ENCODE data around the gene FBRSL1.

FBRSL1 gene

DNA sequence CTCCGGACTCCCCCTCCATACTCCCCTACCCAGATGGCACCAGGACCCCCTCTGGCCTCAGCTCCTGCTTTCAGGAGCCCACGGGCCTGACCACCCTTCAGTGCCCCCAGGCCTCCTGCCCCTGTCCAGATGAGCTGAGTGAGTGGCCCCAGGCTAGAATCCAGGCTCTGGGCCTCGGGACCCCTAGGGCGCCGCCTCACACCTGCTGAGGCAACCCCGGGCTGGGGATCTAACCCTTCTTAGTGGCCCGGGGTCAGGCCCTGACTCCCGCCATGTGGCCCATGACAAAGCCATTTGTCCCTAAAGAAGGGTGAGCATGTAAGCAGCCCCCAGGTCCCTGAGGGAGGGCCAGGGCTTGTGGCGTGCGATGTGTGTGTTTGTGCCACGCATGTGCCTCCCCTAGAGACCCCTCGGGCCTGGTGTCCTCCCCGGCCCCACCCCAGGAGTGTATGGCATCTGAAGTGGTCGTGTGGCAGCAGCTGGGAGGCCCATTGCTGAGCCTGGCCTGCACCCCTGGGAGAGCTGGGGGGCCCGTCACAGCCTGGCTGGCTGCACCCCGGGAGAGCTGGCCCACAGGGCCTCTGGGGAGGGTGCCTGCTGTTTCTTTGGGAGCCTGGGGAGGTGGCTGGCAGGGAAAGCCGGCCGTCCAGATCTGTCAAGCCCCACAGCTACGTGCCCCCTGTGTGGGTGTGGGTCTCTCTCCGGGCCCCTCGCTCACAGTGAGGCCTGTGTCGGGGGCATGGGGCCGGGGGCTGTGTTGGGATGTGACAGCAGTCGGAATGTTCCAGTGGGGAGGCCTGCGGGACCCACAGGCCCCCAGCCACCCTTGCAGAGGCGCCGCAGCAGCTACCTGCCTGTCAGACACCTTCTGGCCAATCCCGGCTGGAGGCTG is 7.8 kb downstream of the FBRSL1 start:
- no peak for DNase-seq (ENCODE audit: low spot score)

DNA sequence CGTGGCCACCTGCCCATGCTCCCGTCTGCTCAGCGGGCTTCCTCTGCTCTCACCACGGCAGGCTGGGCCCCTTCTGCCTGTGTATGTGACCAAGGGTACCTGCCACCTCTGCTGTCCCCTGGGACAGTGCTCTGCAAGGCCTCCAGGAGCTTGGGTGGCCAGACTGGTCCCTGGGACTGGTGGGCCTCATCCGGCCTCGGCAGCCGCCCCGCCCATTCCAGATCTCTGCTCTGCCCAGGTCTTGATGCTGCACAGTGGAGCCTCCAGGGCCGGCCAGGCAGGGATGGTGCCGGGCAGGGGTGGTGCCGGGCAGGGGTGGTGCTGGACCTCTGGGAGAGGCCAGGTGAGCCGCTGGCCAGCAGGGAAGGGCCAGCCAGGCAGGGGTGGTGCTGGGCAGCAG is 9.0 kb downstream of the FBRSL1 start:
- DNase-seq (ENCODE audit: low spot score), result no peak

DNA sequence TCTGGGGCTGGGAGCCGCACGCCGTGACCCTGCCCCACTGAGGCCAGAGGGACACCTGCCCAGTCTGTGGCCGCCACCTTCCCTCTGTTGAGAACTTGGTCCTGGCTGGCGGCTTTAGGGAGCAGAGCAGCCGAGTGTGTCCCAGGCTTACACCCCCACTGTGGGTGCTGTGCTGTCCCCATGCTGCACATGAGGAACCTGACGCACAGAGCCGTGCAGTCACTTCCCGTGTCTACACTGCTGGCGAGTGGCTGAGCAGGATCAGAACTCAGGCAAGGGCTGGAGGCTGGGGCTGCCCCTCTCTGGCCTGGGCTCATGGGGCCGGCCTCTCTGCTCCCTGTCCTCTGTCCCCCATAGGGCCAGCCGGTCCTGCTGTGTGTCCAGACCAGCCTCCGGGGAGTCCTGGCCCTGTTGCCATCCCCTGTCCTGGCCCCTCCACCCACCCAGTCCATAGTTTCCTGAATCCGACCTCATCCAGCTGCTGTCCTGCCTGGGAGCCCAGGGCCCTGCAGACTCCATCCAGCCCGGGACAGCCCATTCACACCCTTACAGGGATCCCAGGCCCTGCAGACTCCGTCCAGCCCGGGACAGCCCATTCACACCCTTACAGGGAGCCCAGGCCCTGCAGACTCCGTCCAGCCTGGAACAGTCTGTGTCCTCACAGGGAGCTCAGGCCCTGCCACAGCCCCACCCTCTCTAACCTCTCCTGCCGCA is 10.3 kb downstream of the FBRSL1 start:
- no peak for DNase-seq (ENCODE audit: low spot score)

DNA sequence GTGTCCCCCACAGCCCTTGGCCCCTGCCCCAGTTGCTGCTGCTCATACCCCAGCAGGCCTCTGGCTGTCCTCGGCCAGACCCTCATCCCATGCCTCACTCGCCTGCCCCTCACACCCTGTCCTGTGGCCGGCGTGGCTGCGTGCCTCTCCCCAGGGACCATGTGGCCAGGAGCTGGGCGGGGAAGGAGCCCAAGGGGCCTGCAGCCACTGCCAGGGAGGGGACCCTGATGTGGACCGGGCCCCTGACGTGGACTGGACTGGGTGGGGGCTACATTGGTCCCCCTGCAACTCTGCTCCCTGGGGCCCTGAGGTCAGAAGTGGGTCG is 10.9 kb downstream of the FBRSL1 start:
- no peak for DNase-seq (ENCODE audit: low spot score)

DNA sequence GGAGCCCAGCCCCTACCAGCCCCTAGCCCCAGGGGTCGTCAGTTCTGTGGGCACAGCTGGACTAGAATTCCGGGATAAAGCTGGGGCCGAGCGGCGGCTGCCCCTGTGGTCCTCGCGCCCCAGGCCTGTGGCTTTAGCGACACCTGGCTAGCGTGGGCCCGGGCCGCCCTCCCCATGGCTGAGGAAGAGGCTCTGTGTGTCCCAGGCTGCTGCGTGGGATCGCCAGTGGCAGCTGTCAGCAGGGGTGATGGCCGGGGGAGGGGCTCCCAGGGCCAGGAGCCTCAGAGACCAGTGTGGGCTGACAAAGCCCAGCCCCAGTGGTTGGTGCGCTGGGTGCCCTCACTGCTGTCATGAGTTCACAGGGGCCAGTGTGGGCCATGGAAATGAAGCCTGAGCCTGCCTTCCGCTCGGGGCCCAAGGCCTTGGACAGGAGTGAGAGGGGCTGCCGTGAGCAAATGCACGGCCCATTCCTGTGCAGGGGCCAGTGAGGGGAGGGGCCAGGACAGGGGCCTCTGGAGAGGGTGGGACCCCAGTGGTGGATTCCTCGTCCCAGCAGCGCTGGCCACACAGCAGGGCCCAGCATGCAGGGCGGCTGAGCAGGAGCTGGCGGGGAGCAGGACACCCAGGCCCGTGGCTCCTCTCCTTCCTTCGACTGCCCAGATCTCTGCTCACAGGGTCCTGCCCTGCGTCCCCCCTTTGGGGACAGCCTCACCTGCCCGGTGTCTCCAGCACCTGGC is 11.4 kb downstream of the FBRSL1 start:
- no peak for DNase-seq (ENCODE audit: low spot score)

DNA sequence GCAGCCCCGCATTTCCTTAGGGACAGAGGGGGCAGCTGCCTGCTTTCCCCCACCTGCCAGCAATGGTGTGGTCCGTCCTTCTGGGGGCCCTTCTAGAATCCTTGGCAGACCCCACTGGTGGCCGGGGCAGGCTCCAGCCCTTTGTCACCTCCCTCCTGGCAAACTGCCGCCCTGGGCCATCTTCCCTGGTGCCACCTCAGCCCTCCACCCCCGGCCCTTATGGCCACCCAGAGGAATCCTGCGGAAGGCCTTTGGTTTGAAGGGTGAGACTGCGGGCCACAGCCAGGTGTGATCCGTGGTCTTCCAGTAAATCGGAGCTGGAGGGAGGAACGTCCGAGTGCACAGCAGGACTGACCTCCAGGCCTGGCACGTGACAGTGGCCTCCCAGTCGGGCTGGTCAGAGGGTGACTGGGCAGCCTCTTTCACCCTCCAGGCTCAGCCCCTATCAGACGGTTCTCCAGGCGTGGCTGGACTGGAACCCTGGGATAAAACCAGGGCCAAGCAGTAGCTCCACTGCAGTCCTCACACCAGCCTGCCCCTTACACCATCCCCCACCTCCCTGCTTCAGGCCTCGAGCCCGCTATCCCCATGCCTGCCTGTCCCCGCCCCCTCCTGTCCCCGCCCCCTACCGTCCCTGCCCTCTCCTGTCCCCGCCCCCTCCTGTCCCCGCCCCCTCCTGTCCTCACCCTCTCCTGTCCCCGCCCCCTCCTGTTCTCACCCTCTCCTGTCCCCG is 12.4 kb downstream of the FBRSL1 start:
- no peak for DNase-seq (ENCODE audit: low spot score)

DNA sequence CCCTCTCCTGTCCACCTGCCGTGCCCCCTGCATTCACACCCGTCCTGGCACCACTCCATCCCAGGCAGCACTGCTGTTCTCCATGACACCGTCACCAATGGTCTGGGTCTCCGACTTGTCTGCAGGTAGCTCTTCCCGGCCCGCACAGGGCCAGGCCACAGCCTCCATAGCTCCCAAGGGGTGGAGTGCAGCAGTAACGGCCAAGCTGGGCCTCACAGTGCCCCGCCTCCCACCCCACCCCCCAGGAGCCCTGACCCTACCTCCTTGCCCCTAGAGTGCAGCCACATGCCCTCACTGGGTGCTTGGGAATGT is 12.9 kb downstream of the FBRSL1 start:
- DNase-seq (ENCODE audit: low spot score), result no peak

DNA sequence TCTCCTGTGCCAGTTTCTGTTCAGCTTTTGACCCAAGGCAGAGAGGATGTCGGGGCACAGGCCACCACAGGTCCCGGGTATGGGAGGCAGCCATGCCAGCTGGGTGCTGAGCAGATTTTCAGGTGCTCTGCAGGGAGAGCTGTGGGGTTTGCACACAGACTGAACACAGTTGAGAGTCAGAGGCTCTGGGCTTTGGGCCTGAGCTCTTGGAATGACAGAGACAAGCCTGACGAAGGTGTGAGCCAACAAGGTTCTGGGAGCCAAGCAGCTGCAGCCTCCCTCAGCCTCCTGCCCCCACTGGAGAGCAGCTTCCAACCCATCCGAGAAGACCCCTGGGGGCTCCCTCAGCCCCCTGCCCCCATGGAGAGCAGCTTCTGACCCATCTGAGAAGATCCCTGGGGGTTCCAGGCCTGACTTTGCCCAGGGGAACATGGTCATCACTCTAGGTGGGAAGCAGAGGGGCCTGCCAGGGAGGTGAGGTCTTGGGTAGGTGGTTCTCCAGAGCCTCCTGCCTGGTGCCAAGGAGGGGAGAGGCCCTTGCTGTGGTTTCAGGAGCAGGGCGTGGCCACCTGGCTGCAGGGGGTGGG is 13.8 kb downstream of the FBRSL1 start:
- DNase-seq (ENCODE audit: low spot score), result no peak

DNA sequence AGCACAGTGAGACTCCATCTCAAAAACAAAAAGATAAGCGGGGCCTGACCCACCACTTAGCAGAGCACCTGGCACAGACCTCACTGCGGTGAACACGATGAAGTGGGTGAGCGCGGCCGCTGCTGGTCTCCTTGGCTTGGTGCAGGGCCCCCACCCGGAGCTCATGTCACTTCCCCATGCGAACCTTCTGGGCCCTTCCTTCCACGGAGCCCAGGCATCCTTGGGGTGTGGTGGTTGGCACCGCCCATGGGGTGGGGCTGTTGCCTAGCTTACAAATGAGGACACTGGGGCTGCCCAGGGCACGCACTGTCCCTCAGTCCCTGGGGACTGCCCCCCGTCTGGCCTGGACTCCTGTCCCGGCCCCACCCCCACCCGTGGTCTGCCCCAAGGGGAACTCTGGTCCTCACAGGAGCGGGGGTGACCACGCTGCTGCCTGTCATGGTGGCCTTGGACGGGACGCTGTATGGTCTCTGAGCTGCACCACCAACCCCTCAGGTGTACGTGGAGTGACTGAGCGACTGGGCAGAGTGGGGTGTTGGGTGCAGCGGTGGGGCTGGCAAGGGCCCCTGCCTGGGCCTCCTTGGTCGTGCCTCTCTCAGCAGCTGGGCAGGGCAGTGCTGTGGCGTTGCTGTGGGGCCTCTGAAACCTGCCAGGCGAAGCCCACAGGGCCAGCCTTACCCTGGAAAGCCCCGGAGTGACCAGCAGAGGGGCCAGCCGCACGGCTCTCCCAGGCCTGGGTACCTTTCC is 15.3 kb downstream of the FBRSL1 start:
- no peak for DNase-seq (ENCODE audit: low spot score)

DNA sequence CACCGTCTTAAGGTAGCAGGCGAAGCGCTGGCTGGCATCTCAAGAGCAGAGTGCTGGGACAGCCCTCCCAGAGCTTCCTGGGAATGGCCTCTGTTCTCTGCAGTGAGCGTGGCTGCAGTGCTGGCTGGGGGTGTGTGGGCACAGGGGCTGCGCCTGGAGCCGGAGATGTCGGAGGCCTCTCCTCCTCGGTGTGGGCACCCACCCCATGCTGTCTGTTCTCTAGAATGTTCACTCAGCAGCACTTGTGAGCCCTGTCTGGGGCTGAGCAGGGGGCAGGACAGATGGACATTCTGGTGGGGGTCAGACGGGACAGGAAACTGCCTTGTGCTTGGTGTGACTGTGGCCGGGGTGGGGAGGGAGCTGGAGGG is 15.9 kb downstream of the FBRSL1 start:
- no peak for DNase-seq (ENCODE audit: low spot score)

DNA sequence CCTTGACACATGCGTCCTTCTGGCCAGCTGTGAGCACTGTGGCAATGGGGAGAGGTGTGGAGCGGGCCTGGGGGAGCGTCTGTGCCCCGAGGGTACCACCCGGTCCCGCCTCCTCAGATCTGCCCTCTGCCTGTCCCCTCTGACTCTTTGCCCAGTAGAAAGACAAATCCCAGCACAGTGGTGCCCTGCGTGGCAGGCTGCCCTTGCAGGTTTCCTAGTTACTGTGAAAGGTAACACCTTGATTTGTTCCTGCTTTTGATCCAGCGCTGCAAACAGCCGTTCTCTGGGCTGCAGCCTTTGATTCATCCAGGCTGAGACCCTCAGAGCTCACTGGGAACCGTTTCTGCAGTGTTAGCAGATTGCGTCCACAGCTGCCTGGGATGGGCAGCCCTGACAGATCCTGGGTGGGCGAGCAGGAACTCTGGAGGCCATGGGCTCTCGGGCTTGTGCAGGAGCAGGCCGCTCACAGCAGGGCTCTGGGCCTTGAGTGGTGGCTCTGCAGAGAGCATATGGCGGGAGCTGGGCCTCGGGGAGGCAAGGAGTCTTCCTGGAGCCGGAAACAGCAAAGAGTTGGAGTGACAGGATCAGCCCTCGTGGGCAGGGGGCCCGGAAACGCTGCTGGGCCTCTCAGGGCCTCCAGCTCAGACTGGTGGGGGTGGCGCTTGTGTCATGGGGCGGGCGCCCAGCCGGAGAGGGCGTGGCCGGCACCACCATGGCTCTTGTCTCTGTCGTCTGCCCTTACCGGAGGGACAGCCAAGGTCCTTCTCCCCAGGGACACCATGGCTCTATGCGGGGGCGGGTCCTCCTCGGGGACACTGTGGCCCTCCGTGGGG is 16.6 kb downstream of the FBRSL1 start:
- peak; percentile 68 for DNase-seq (ENCODE audit: low spot score)

DNA sequence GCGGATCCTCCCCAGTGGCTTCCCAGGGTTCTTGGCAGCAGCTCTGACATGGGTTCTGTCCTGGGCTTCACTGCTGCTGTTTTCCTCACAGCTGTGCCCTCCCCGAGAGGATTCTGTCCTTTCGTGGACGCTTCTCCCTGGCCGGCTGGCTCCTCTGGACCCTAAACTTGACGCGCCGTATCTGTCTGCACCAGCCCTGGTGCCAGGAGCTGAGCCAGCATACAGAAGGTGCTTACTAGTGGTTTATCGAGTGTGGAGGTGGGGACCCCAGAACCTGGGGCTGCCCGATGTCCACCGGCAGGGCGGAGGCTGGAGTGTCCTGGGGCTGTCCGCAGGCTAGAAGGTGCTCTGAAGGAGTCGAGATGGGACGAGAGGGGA is 17.2 kb downstream of the FBRSL1 start:
- no peak for DNase-seq (ENCODE audit: low spot score)

DNA sequence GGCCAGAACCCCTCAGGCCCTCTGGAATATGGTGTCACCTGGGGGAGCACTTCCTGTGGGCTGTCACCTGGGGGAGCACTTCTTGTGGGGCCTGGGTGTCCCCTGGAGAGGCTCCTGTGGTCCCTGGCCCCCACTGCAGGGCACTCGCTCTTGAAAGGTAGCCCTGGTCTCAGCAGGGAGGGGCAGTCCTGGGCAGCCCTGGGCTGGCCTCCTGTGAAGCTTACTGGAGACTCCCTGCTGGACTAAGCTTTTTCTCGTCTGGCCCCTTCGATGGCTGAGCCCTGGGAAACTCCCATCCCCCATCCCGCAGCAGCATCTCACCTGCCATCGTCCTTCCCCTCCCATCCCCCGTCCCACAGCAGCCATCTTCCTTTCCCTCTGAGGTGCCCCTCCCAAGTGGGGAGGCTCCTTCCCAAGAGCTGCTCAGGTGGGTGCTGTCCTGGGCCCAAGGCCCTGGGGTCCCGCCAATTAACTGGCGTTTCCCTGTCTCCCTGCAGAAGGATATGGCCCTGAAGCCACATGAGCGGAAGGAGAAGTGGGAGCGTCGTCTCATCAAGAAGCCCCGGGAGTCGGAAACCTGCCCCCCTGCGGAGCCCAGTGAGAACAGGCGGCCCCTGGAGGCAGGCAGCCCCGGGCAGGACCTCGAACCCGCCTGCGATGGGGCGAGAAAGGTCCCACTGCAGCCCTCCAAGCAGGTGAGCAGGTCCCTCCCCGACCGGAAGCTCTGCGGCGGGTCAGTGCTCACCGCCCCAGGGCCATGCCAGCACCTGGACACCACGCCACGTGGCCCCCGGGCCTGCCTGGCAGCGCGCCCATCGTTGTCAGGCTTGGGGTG is 17.9 kb downstream of the FBRSL1 start:
- no peak for DNase-seq (ENCODE audit: low spot score)

DNA sequence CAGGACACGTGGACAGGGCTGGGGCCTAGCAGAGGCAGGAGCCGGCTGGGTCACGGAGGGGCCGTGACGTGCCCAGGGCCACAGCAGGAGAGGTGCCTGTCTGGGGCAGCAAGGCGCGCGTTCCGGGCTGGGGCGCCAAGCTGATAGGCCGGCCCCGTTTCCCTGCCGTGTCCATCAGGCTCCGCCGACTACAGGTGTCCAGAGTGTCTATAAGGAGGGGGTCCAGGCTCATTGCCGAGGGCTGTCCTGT is 18.5 kb downstream of the FBRSL1 start:
- DNase-seq (ENCODE audit: low spot score), result no peak

DNA sequence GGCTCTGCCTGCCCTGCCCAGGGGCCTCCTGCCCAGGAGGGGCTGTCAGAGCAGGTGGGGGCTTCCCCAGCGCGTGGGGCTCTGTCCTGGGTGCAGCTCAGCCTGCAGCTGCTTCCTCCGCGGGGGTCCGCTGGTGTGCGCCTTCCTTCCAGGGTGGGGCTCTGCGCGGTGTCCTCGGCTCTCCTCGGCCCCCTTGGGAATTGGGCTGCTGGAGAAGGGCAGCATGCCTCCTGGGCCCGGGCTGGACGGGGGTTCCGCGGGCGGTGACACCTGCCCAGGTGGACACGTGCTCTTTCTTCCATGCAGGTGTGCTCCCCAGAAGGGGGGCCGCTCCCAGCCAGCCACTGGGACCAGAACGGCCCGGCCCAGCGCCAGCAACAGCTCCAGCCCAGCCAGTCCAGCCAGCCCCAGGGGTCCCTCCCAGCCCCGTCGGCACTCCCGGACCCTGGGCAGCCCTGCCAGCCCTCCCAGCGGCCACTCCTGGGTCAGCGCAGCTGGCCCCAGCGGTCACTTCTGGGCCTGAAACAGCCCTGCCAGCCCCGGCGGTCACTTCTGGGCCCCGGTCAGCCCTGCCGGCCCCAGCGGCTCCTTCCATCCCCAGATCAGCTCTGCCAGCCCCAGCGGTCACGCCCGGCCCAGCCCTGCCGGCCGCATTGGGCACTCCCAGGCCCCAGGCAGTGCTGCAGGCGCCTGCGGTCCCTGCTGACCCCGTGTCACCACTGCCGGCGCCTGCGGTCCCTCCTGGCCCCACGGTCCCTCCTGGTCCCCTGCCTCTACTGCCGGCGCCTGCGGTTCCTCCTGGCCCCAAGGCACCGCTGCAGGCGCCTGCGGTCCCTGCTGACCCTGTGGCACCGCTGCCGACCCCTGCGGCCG is 19.1 kb downstream of the FBRSL1 start:
- no peak for DNase-seq (ENCODE audit: low spot score)

DNA sequence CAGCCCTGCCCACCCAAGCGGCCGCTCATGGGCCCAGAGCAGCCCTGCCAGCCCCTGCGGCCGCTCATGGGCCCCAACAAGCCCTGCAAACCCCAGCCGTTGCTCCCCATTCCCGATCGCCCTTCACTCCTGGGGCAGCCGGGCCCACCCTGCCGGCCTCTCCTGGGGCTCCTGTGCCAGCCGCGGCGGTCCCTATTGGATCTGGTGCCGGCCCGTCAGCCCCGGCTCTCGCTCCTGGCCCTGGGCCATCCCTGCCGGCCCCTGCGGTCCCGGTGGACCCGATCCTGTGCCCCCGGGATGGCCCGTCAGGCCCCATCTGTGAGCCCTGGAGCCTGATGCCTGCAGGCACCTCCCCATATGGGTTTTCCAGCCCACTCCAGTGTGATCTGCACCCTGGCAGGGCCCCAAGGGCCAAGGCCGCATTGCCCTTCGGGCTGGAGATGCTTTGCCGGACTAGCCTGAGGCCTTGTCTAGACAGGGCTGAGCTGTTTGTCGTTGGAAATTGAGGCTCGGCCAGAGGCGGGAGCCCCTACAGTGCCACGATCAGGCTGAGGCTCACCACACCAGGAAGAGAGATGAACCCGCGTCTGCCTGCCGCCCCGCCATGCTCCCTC is 20.3 kb downstream of the FBRSL1 start:
- no peak for DNase-seq (ENCODE audit: low spot score)

DNA sequence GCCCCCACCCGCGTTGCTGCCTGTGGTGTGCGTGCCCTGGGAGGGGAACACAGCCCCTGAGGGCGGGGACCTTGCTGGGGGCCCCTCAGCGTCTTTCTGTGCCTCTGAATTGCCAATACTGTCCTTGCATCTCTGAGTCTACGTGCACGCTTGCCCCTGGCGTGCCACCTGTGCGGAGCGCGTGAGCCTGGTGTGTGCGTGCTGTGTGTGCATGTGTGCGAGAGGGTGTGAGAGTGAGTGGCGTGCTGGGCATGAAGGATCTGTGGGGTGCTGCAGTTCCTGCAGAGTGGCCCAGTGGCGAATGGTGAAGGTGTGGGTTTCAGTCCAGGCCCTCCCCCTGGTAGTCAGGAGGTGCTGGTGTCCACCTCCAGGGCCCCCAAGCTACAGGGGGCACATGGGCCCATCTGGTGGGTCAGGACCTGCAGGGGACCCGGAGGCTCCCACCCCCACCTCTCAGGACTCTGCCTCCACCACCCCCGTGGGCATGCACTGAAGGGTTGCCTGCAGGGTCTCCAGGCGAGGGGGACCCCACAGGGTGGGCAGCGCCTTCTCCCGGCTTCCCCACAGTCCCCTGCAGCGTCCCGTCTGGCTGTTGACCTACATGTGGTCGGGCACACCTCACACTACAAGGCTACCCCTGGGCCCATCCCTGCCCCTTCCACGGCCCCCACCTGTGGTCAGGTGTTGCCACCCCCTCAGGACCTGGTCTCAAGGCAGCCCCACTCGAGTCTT is 21.0 kb downstream of the FBRSL1 start:
- no peak for DNase-seq (ENCODE audit: low spot score)
